IMR-90 (cell line): ENCODE data around the gene SENP7. TPM values are rescaled to one million over a fixed set of nuclear protein-coding genes. Genes with fewer than 3 reads are reported as not detected.

Experiments
- ATAC-seq: fragments of 200-7000 bp; cut with Tn5 transposase; 2 replicates; pipeline ENCODE4 v1.9.1; 2020; ENCODE audit warnings: low read depth, mild to moderate bottlenecking, moderate library complexity
- BruUV-seq: library from RNA; stranded (reverse); fragments of 400-500 nt; replicated peaks from 2 replicates; lab custom pipeline; 2021; lab: Mats Ljungman, UMichigan
- CTCF ChIA-PET: fragments of 300-600 bp; formaldehyde crosslinking; extraction: SDS; loops from one replicate; lab custom pipeline; 2021; ENCODE audit warnings: antibody characterized with exemption; lab: Yijun Ruan, JAX
- POLR2A ChIA-PET: fragments of 300-600 bp; sonication (Branson Sonifier 250); formaldehyde crosslinking; loops from one replicate; lab custom pipeline; 2022; ENCODE audit warnings: antibody characterized with exemption; ENCODE audit not compliant: unreplicated experiment; lab: Charles Lee
- DNase-seq: peaks from one replicate; pipeline ENCODE4 v3.0.0; 2013
- H2AFZ ChIP-seq: replicated peaks from 2 replicates; pipeline ENCODE3; 2013; ENCODE audit warnings: low read length, mild to moderate bottlenecking; ENCODE audit not compliant: poor library complexity
- H2AK5ac ChIP-seq: 2 replicates; pipeline ENCODE4 v1.6.1; 2013; ENCODE audit warnings: low read depth, low read length, inconsistent platforms
- H2AK9ac ChIP-seq: replicated peaks from 2 replicates; pipeline ENCODE3; 2013; ENCODE audit warnings: mild to moderate bottlenecking, low read depth, low read length, moderate library complexity; ENCODE audit not compliant: poor library complexity
- H2BK120ac ChIP-seq: 2 replicates; pipeline ENCODE4 v1.6.1; 2013; ENCODE audit warnings: low read depth, low read length, inconsistent platforms
- H2BK15ac ChIP-seq: 3 replicates; pipeline ENCODE4 v1.6.1; 2013; ENCODE audit warnings: low read depth, low read length, inconsistent platforms
- H2BK20ac ChIP-seq: 2 replicates; pipeline ENCODE4 v1.6.1; 2013; ENCODE audit warnings: low read depth, mild to moderate bottlenecking, inconsistent platforms, low read length, moderate library complexity
- H2BK5ac ChIP-seq: 2 replicates; pipeline ENCODE4 v1.6.1; 2013; ENCODE audit warnings: mild to moderate bottlenecking, low read depth, low read length, inconsistent platforms; ENCODE audit not compliant: poor library complexity, severe bottlenecking
- H3K14ac ChIP-seq: replicated peaks from 2 replicates; pipeline ENCODE4 v1.6.1; 2013; ENCODE audit warnings: low read depth, low read length, inconsistent platforms
- H3K18ac ChIP-seq: 2 replicates; pipeline ENCODE4 v1.6.1; 2013; ENCODE audit warnings: low read depth, low read length, control low read depth
- H3K23ac ChIP-seq: 2 replicates; pipeline ENCODE4 v1.6.1; 2013; ENCODE audit warnings: low read depth, low read length, inconsistent platforms
- H3K27ac ChIP-seq: 2 replicates; pipeline ENCODE4 v1.5.1; 2013; ENCODE audit warnings: mild to moderate bottlenecking, control low read depth, low read length; ENCODE audit not compliant: insufficient read depth
- H3K27me3 ChIP-seq: 2 replicates; pipeline ENCODE4 v1.6.1; 2013; ENCODE audit warnings: low read length; ENCODE audit not compliant: control insufficient read depth, insufficient read depth
- H3K36me3 ChIP-seq: 2 replicates; pipeline ENCODE4 v1.6.1; 2013; ENCODE audit warnings: low read length, mixed read lengths; ENCODE audit not compliant: control insufficient read depth, insufficient read depth
- H3K4ac ChIP-seq: 2 replicates; pipeline ENCODE4 v1.6.1; 2013; ENCODE audit warnings: low read depth, low read length, inconsistent platforms
- H3K4me1 ChIP-seq: 2 replicates; pipeline ENCODE4 v1.6.1; 2013; ENCODE audit warnings: low read length, mixed read lengths; ENCODE audit not compliant: control insufficient read depth, insufficient read depth
- H3K4me2 ChIP-seq: 2 replicates; pipeline ENCODE4 v1.6.1; 2013; ENCODE audit warnings: low read depth, mild to moderate bottlenecking, control low read depth, low read length, moderate library complexity
- H3K4me3 ChIP-seq: 2 replicates; pipeline ENCODE4 v1.5.1; 2013; ENCODE audit warnings: low read depth, mild to moderate bottlenecking, control low read depth, low read length, moderate library complexity; ENCODE audit not compliant: insufficient read depth
- H3K56ac ChIP-seq: 2 replicates; pipeline ENCODE4 v1.6.1; 2013; ENCODE audit warnings: low read length, inconsistent platforms; ENCODE audit not compliant: insufficient read depth; ENCODE audit errors: extremely low read depth
- H3K79me1 ChIP-seq, 2 experiments: 2 replicates each; pipeline ENCODE4 v1.6.1; 2013; ENCODE audit warnings: low read length in 2 of 2, inconsistent platforms in 1 of 2, low read depth in 1 of 2
- H3K9ac ChIP-seq: 2 replicates; pipeline ENCODE4 v1.6.1; 2013; ENCODE audit warnings: low read depth, low read length, control low read depth
- H3K9me1 ChIP-seq: 2 replicates; pipeline ENCODE4 v1.6.1; 2013; ENCODE audit warnings: low read length, inconsistent platforms; ENCODE audit not compliant: insufficient read depth
- H3K9me3 ChIP-seq: 2 replicates; pipeline ENCODE4 v1.6.1; 2013; ENCODE audit warnings: low read length; ENCODE audit not compliant: control insufficient read depth, insufficient read depth
- H4K20me1 ChIP-seq: 2 replicates; pipeline ENCODE4 v1.6.1; 2013; ENCODE audit warnings: low read length, inconsistent platforms; ENCODE audit not compliant: insufficient read depth
- H4K5ac ChIP-seq: 2 replicates; pipeline ENCODE4 v1.6.1; 2013; ENCODE audit warnings: mild to moderate bottlenecking, low read depth, low read length, control low read depth
- H4K8ac ChIP-seq, 2 experiments: 2 replicates each; pipeline ENCODE4 v1.6.1; 2013; ENCODE audit warnings: low read depth in 2 of 2, low read length in 2 of 2, control low read depth in 1 of 2, inconsistent platforms in 1 of 2
- H4K91ac ChIP-seq: 2 replicates; pipeline ENCODE4 v1.6.1; 2013; ENCODE audit warnings: low read depth, low read length, inconsistent platforms; ENCODE audit not compliant: insufficient read depth
- BHLHE40 ChIP-seq: fragments of 150-350 bp; IDR thresholded peaks from 2 replicates; pipeline ENCODE4 v1.6.1; 2016; ENCODE audit warnings: mild to moderate bottlenecking, low read depth, low read length
- CEBPB ChIP-seq: IDR thresholded peaks from 2 replicates; pipeline ENCODE4 v1.6.1; 2012; ENCODE audit warnings: low read depth, low read length, improper control_type of control experiment
- ELK1 ChIP-seq: fragments of 150-350 bp; IDR thresholded peaks from 2 replicates; pipeline ENCODE4 v1.6.1; 2016; ENCODE audit warnings: low read depth, mild to moderate bottlenecking, low read length, moderate library complexity, borderline replicate concordance
- MAFK ChIP-seq: IDR thresholded peaks from 2 replicates; pipeline ENCODE4 v1.6.1; 2012; ENCODE audit warnings: low read depth, low read length, improper control_type of control experiment
- MAZ ChIP-seq: IDR thresholded peaks from 2 replicates; pipeline ENCODE4 v1.6.1; 2012; ENCODE audit warnings: low read depth, mild to moderate bottlenecking, low read length, improper control_type of control experiment, moderate library complexity, borderline replicate concordance
- MXI1 ChIP-seq: IDR thresholded peaks from 2 replicates; pipeline ENCODE4 v1.6.1; 2012; ENCODE audit warnings: low read depth, mild to moderate bottlenecking, low read length, moderate library complexity, borderline replicate concordance
- RAD21 ChIP-seq: IDR thresholded peaks from 2 replicates; pipeline ENCODE4 v1.6.1; 2012; ENCODE audit warnings: low read length, improper control_type of control experiment
- RCOR1 ChIP-seq: IDR thresholded peaks from 2 replicates; pipeline ENCODE4 v1.6.1; 2012; ENCODE audit warnings: mild to moderate bottlenecking, low read length, improper control_type of control experiment; ENCODE audit not compliant: insufficient replicate concordance
- SMC3 ChIP-seq: fragments of 150-350 bp; IDR thresholded peaks from 2 replicates; pipeline ENCODE4 v1.6.1; 2016; ENCODE audit warnings: low read depth, mild to moderate bottlenecking, antibody characterized with exemption, low read length, moderate library complexity
- WGBS, 2 experiments: methylation state at CpG; one replicate each; pipeline versions ENCODE4 v1.1.5 to v1.1.7; 2013; ENCODE audit warnings: missing lambda C conversion rate in 2 of 2; ENCODE audit not compliant: insufficient read length in 1 of 2; ENCODE audit errors: extremely low coverage in 2 of 2; 5-methylcytosine and 5-hydroxymethylcytosine counted together
- dilution Hi-C: fragments of 300-500 bp; cut with HindIII; formaldehyde crosslinking; loops from one replicate; pipeline ENCODE4 v1.14.3; 2018; ENCODE audit warnings: low sequenced_read_pairs; ENCODE audit not compliant: unreplicated experiment
- in situ Hi-C: fragments of 300-500 bp; cut with MboI; formaldehyde crosslinking; loops from 3 replicates; pipeline ENCODE4 v1.14.3; 2019; ENCODE audit warnings: low sequenced_read_pairs, inconsistent platforms, mixed read lengths
- intact Hi-C: fragments of 100-400 bp; cut with micrococcal nuclease; formaldehyde crosslinking; loops from 2 replicates; pipeline ENCODE4 v1.10.0; 2022
- polyA plus RNA-seq, 3 experiments: library from polyadenylated mRNA; depleted of rRNA; stranded (reverse); fragments of >200 nt; gene quantifications; 2 replicates each; pipeline ENCODE4 v1.2.3, GENCODE V29; 2012; ENCODE audit warnings: low replicate concordance in 1 of 3
- total RNA-seq: library from RNA; depleted of rRNA; stranded (reverse); fragments of >200 nt; gene quantifications from 2 replicates; pipeline ENCODE4 v1.2.3, GENCODE V29; 2012
- TF ChIP-seq, protein P1 (sequence below): fragments of 150-350 bp; IDR thresholded peaks from 2 replicates; pipeline ENCODE4 v1.6.1; 2017; ENCODE audit warnings: mild to moderate bottlenecking, antibody characterized with exemption, low read length, low read depth

SENP7 gene
- total and polyA plus RNA-seq, 2 of the 4 experiments (the other 2 are of a cell fraction) = 5.5 to 8.4 TPM

DNA sequence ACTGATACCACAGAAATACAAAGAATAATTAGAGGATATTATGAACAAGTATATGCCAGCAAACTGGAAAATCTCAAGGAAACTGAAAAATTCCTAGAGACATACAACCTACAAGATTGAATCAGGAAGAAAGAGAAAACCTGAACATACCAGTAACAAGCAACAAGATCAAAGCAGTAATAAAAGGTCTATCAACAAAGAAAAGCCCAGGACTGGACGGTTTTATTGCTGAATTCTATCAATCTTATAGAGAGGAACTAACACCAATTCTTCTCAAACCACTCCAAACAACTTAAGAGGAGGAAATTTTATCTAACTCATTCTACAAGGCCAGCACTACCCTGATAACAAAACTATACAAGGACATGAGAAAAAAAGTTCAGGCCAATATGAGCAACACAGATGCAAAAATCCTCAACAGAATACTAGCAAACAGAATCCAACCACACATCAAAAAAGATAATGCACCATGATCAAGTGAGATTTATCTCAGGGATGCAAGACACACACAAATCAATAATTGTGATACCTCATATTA, 121.5 kb downstream of the SENP7 start:
- H2BK120ac ChIP-seq = no peak overlapping the region
- H3K23ac ChIP-seq = no peak overlapping the region
- peaks cover 10 to 23% of the 10 kb centered on the region in 2 experiments; a peak in 3 of 4 replicates for H3K79me1 ChIP-seq
- H3K9me1 ChIP-seq = peaks cover 4% of the 10 kb centered on the region; the same call in 1 of the 2 replicates
- no peak overlapping the region for H4K8ac ChIP-seq
- TF ChIP-seq ELK1 (no peak), BHLHE40 (no peak), MAZ (no peak), MXI1 (no peak), CEBPB (no peak), SMC3 (no peak), MAFK (no peak), RCOR1 (no peak), RAD21 (no peak)
- TF ChIP-seq, protein P1, sequence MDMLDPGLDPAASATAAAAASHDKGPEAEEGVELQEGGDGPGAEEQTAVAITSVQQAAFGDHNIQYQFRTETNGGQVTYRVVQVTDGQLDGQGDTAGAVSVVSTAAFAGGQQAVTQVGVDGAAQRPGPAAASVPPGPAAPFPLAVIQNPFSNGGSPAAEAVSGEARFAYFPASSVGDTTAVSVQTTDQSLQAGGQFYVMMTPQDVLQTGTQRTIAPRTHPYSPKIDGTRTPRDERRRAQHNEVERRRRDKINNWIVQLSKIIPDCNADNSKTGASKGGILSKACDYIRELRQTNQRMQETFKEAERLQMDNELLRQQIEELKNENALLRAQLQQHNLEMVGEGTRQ = no peak
- no peak overlapping the region for H2BK20ac ChIP-seq
- H3K27me3 ChIP-seq = no peaks in the 10 kb centered on the region
- no peak overlapping the region for H2AK9ac ChIP-seq
- no peak for DNase-seq
- H3K36me3 ChIP-seq = no peaks in the 10 kb centered on the region
- no TSS peak for BruUV-seq
- in situ Hi-C loops (no loop called here), intact Hi-C loops (no loop called here), dilution Hi-C loops (no loop called here)
- no peak overlapping the region for H4K91ac ChIP-seq
- no peaks in the 10 kb centered on the region; the same call in 1 of the 2 replicates for H4K20me1 ChIP-seq
- POLR2A ChIA-PET = no interaction called here
- no peak overlapping the region for H3K4me3 ChIP-seq
- H3K56ac ChIP-seq = no peak overlapping the region
- no peak overlapping the region for H3K9ac ChIP-seq
- no peak overlapping the region for H3K4me2 ChIP-seq
- H2AK5ac ChIP-seq = no peak overlapping the region
- WGBS, 2 experiments = no CpG with 5 or more reads among the region's 1 CpG
- H3K18ac ChIP-seq = no peak overlapping the region
- H3K4ac ChIP-seq = no peak overlapping the region
- CTCF ChIA-PET = no interaction called here
- no peak overlapping the region for H2AFZ ChIP-seq
- no peak overlapping the region for H3K14ac ChIP-seq
- no peak for ATAC-seq
- no peak overlapping the region for H2BK5ac ChIP-seq
- peaks cover 8% of the 10 kb centered on the region for H3K9me3 ChIP-seq
- no peak overlapping the region for H3K27ac ChIP-seq
- no peak overlapping the region for H4K5ac ChIP-seq
- no peak overlapping the region for H2BK15ac ChIP-seq
- H3K4me1 ChIP-seq = no peaks in the 10 kb centered on the region
